ENCODE data around the gene SREK1IP1. TPM values are rescaled to one million over a fixed set of nuclear protein-coding genes. Genes with fewer than 3 reads are reported as not detected.

The SREK1IP1 gene
- total and polyA plus RNA-seq, 12 donors = 5.5 to 25.9 (median 12.5) TPM

GRCh38 chr5:64682608-64683007, 85.9 kb downstream of the SREK1IP1 start:
- ATAC-seq (no peak), DNase-seq (no peak)
- WGBS, 2 donors = 89 to 91% methylated on average over 7 of the region's 7 CpGs
- intact Hi-C loops (cut with DNase I) = no loop called here
- Histone ChIP-seq H3K9me3 (no peaks in the 10 kb centered on the region), H3K4me1 (no peaks in the 10 kb centered on the region), H3K36me3 (no peaks in the 10 kb centered on the region), H3K4me3 (no peak overlapping the region), H3K27me3 (peaks cover 0 to 27% (median 3%) of the 10 kb centered on the region in 7 donors), H3K27ac (no peak overlapping the region)
- no peak for TF ChIP-seq CTCF (IDR thresholded peaks at IDR 0.05)

DNA sequence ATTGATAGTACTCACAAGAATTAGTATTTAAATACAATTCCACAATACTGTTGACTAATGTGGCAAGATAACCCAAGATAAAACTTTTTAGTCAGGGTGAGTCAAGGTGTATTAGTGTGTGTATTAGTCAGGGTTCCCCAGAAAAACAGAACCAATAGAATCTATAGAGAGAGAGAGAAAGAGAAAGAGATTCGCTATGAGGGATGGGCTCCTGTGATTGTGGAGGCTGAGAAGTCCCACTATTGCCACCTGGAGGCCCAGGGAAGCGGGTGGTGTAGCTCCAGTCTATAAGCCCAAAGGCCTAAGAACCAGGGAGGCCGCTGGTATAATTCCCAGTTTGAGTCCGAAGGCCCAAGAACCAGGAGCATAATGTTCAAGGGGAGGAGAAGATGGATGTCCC, 88.2 kb downstream of the SREK1IP1 start:
- H3K9me3 ChIP-seq = no peaks in the 10 kb centered on the region
- ATAC-seq (no peak), DNase-seq (no peak)
- H3K4me3 ChIP-seq = no peak overlapping the region
- no peak for TF ChIP-seq CTCF (IDR thresholded peaks at IDR 0.05)
- intact Hi-C loops (cut with DNase I) = no loop called here
- H3K27ac ChIP-seq = no peak overlapping the region
- 79 to 81% methylated on average over 4 of the region's 4 CpGs for WGBS, 2 donors
- H3K4me1 ChIP-seq = no peaks in the 10 kb centered on the region
- peaks cover 0 to 27% (median 4%) of the 10 kb centered on the region in 7 donors for H3K27me3 ChIP-seq
- no peaks in the 10 kb centered on the region for H3K36me3 ChIP-seq

DNA sequence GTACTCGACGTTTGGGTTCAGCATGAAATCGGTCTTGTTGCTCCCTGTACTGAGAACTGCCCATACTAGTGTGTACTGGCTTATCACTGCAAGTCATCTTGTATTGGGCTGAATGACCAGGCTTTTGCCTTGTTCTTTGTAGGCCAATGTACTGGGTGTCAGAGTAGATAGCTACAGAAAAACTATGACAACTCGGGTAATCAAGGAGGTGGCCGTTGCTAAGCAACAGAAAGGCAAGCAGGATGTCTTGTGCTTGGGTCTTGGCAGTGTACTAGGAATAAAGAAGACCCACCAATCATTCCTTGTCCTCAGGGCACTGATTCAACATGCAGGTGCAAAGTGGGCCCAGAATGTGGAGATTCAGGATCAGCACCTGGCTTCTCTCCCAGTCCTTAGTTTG, 90.1 kb downstream of the SREK1IP1 start:
- no peak for TF ChIP-seq CTCF (IDR thresholded peaks at IDR 0.05)

DNA sequence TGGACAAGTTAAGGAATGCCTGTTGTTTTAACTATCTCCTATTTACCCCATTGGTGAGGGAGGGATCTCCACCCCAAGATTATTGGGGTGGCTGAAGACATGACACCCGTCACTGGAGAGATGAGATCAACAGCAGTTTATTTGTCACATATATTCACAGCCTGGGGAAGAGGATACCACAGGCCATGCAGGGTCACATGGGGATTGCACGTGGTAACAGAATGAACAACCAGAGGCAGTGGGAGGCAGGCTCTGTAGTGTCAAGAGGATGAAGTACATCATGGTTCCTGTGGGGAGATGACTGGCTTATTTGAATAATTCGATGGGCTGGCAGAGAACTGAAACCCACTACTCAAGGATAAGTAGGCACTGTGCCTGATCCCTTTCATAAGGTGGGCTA, 96.8 kb downstream of the SREK1IP1 start:
- intact Hi-C loops (cut with DNase I) = no loop called here
- no peak for TF ChIP-seq CTCF (IDR thresholded peaks at IDR 0.05)
- Histone ChIP-seq H3K36me3 (no peaks in the 10 kb centered on the region), H3K9me3 (peaks cover 0 to 6% (median 0%) of the 10 kb centered on the region in 11 donors), H3K27ac (no peak overlapping the region), H3K27me3 (peaks cover 0 to 4% (median 0%) of the 10 kb centered on the region in 7 donors), H3K4me1 (no peaks in the 10 kb centered on the region), H3K4me3 (no peak overlapping the region)
- WGBS, 2 donors = 77 to 86% methylated on average over 3 of the region's 3 CpGs
- ATAC-seq = no peak
- DNase-seq = no peak

More for the DNA sequence above, 90.1 kb downstream of the SREK1IP1 start:
- Histone ChIP-seq H3K4me1 (no peaks in the 10 kb centered on the region), H3K36me3 (no peaks in the 10 kb centered on the region), H3K9me3 (no peaks in the 10 kb centered on the region), H3K27ac (no peak overlapping the region), H3K4me3 (no peak overlapping the region), H3K27me3 (peaks cover 0 to 21% (median 4%) of the 10 kb centered on the region in 7 donors)
- intact Hi-C loops (cut with DNase I) = no loop called here
- 79 to 82% methylated on average over 5 of the region's 5 CpGs for WGBS, 2 donors
- no peak for DNase-seq
- no peak for ATAC-seq

Data from heart right ventricle (tissue), 16 donors.